HUDEP-2 (cell line): ENCODE measurements around the gene PDE4B.
"Not testable (repeated sequence)": the region's sequence is repeated elsewhere in the genome, so short reads cannot be mapped to it uniquely, and the experiment has no call there.

Experiments used
- DNase-seq, 76 experiments: peaks; one replicate each; lab custom pipeline; 2025; ENCODE audit not compliant: unreplicated experiment in 76 of 76; lab: John Stamatoyannopoulos, UW

The PDE4B gene

DNA sequence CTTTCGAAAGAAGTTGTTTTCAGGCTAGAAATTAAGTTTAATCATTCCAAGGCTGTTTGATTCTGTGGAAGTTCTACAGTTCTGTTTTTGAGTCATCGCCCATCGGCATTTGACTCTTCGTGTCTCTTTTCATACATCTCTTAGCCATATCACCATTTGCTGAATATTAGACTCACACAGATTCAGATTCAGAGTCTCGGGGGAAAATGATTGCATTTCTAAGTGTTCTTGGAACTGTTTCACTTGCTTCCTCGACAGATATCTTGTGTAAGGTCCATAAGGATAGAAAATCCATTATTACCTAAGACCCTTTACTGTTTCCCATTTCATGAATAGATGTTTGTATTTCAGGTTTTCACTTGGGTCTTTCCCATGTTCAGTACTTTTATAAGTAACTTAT is 504.3 kb downstream of the PDE4B start:
- no peak for DNase-seq

DNA sequence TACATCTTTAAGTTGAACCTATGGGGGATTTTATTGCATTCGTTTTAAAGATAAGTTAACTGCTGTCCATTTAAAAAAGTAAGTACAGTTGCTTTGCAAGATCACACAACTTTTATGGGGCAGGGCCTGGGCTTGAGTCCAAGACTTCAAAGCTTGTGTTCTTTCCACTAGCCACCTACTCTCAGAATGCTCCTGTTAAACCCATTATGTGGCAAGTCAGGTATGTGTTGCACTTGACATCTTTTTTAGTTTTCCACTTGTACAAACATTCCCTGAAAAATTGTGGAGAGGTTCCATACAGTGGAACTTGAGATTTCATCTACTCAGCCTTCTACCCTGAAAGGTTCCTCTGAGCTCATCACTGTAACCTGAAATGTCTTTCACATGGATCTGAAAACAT is 505.8 kb downstream of the PDE4B start:
- no peak for DNase-seq

DNA sequence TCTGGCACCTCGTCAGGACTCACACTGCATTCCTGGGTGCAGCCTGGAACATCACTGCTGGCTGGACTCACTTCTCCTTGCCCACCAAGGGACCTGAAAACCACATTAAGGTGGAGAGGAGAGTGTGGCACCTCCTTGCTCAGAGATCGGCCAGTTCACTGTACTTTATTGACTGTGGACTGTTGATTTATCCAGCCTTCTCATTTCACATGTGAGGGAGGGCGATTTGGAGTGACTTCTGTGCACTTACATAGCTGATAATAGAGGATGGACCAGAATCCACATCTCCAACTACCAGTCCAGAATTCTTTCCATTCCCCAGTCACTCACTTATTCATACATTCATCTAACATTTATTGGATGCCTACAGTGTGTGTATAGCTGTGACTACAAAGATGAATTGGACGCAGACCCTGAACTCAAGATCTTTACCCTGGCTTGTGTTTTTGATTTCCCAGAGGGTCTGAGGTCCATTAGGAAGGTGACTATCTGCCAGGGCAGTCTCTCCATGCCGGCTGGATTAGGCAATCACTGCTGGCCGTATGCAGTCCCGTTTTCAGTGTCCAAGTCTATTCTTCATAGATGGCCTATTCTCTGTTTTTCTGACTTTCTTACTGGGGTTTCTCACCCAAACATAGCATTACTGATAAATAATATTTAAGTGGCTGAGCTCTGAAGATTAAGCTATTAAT is 507.7 kb downstream of the PDE4B start:
- no peak for DNase-seq

DNA sequence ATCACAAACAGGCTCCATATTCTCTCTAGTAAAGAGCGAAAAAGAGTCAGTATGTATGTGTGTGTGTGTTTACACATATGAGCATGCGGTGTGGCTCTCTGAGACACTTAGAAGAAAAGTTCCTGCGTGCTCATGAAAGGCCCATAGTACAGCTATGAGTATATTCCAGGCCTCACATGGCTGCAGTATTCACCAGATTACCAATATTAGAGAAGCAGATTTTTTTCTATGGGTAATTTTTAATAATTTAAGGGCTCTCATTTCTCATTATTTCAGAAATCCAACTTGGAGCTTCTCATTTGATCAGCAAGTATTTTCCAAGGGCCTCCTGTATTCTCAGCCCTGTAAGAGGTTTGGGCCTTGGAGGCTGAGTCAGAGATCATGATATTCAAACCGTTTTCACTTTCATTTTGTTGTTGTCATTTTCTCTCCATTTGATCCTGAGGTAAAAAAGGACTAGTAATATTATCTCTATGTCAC is 508.3 kb downstream of the PDE4B start:
- DNase-seq: peak in 4 of 76 experiments; percentile 4 to 14 (median 4)

DNA sequence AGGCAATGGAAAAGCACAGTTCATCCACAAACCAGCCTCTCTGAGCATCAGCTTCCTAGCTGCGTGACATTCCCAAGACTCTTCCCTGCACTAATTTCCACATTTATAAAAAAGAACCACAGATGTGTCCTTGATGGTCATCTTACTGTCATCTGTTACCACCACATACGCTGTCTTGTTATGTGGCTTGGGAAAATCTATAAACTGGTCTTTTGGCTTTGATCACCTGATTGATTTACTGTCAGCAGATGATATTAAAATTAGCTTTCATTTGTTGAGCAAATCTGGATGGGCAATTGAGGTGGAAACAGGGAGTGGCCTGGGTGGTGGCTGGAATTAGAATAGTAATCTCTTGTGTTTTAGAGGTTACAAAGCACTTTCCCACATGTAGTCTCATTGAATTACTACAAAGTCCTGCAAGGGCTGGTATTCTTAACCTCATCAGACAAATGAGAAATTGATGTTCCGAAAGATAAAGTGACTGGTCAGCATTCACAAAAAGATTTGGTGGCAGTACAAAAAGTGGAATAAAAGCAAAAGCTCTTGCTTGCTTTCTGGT is 509.6 kb downstream of the PDE4B start:
- no peak for DNase-seq

DNA sequence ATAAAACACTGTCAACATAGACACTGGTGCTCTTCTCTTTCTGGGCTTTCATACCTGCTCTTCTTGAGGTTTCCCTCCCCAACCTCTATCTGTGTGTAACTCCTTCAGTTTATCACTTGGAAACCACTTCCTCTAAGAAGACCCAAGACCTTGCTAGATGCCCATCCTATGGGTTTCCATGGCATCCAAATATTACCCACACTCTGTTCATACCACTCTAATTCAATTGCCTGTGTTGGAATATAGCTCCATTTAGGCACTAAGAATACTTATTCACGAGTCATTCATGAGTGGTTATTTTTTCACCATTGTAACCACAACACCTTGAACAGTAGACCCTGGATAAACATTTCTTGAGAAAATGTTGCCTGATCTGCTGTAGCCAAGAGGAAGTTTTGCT is 510.1 kb downstream of the PDE4B start:
- no peak for DNase-seq

DNA sequence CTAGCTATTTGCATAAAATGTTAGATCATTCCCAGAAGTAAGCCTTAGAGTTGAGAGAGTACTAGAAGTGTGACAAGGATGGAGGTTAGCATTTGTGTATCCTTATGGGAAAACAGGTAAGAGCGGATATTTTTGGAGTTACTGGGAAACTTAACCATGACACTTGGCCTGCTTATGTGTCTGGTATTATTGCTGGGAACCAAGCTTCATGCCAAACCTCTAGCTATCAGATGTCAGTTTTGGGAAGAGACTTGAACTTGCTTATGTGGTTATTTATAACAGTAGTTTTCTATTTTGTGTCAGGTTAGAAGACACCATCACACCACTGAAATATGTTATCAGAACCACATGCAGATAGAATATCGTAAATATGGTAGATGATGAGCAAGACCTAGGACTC is 511.0 kb downstream of the PDE4B start:
- DNase-seq: no peak

DNA sequence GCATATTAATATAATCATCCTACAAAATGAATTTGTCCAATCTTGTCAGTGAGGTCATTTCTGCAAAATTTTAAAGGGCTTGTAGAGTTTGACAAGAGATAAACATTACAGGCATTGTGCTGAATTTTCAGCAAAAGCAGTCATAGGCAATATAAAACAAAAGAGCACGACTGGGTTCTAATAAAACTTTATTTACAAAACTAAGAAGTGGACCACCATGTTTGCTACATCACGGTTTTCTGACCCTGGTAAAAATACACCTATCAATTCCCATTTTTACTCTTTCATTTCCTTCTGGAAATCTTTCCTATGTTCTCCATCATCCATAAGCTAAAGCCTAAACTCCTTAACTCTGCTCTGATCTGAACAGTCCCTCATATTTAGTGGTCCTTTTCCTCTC is 511.4 kb downstream of the PDE4B start:
- no peak for DNase-seq

DNA sequence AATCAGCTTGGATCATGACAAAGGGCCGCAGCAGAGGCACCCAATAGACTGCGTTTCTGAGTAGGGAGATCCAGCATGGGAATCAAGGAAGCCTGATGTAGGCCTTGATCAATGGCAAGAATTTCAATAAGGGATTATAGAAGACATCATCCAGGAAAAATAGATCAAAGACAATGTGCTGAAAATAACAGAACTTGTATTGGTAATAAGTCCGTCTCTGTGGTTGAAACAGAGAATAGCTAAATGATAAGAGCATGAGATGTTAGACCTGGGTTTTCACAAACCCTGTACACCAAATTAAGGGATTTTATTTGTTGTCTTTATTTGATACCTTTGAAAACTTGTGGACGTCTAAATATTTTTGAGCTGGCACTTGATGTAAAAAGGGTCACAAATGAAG is 513.2 kb downstream of the PDE4B start:
- DNase-seq: no peak

DNA sequence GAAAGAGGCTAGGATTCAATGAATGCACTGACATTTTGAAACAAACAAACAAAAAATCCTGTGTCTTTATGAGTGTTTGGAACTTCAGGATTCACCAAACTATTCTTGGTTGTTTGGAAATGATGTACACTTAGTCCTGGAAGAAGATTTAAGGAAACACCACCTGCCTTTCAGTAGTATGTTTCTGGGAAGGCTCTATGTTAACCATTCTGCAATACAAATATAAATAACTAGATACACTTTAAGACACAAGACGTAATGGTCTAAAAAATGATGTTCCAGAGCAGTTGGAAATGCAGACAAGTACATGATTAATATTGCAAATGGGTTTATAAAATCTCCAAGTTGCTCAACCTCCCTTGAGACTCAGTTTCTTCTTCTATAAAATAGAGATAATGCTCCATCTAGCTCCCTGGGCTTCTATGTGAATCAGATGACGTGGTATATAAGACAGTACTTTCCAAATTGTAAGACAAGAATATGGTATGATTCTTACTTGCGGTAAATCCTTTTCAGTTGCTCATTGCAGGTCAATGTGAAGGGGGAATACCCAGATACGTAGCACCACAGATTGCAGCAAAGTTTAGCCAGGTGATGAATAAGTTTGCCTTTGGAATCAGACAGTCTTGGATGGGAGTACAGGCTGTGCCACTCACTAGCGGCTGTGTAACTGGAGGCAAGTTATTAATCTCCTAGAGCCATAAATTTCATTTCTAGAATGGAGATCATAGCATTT is 516.5 kb downstream of the PDE4B start:
- peak in 1 of 76 experiments; percentile 4 for DNase-seq

DNA sequence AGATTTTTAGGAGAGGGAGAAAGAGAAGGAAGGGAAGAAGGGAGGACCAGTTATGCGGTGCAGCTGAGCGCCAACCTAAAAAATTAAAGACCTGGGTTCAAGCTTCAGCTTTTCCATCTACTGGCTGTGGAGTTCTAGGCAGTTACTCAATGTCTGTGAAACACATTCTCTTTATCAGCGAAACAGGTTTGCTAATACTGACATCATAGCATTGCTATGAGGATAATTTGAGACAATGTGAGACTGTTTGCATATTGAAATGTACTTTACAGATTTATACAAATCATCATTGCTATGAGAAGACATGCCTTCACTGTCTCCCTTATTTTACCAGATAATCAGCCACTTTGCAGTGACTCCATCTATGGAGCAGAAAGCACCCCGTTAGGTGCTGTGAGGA is 518.4 kb downstream of the PDE4B start:
- DNase-seq: no peak

DNA sequence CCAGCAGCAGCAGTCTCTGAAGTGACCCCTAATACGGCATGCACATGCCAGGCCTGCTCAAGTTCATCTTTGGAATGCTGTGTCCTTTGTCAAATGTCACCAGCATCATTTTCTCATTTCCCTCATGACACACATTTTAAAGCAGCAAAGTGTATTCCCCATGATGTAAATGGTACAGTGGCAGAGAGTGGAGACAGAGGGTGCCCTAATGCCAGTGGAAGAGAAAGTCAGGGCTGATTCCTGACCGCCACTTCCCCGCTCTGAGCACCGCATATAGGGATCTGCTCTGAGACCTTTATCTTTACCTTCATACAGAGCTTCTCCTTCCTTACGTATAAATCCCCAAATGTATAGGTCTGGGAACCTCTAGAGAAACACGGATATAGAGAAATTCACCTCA is 518.9 kb downstream of the PDE4B start:
- no peak for DNase-seq

DNA sequence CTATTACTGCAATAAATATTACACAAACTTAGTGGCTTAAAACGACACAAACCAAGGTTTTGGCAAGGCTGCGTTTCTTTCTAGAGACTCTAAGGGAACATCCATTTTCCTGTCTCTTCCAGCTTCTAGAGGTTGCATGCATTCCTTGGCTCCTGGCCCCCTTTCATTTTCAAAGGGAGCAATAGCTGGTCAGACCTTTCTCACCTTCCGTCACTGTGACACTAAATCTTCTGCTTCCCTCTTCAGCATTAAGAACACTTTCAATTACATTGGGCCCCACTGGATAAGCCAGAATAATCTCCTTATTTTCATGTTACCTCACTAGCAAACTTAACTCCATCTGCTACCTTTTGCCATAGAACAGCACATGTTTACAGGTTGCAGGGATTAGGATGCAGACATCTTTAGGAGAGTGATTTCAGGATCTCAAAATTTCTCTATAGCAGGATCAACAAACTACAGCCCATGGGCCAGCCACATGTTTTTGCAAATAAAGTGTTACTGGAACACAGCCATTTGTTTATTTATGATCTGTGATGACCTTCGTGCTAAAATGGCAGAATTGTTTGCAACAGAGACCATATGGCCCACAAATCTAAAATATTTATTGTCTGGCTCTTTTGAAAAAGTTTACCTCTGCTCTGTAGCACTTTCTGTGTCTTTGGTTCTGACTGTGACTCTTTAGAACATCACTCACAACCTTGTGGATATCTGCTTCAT is 519.7 kb downstream of the PDE4B start:
- DNase-seq: no peak

DNA sequence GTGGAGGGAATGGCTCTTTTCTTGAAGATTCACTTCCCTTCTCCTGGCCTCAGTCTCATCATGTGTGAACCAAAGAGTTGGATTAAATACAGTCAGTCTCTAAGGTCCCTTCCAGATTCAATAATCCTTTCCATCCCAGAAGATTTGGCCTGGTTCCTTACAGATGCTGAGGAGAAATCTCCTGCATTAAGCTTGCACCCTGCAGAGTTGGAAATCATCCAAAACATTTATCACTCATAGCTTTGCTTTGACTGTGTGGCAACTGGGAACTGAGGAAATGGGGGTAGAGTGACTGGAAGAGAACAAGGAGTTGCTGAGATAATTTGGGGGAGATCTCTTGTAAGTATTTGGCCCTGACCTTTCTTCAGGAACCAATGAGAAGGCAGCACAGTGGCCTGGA is 520.7 kb downstream of the PDE4B start:
- DNase-seq: no peak

DNA sequence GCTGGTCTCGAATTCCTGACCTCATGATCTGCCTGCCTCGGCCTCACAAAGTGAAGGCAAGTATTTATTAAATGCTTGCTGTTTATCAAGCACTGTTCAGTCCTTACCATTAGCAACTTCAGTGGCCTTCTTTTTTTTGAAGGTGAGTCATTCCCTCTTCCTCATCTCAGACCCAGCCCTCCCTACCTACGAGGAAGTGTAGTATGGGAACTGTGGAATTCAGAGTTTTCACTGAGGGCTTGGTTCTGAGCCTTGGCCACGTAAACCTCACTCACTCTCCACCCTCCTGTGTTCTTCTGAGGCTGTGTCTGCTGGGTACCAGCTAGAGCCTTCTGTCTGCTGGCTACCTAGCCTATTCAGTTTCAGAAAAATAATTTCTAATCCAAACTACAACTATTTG is 523.0 kb downstream of the PDE4B start:
- no peak for DNase-seq

DNA sequence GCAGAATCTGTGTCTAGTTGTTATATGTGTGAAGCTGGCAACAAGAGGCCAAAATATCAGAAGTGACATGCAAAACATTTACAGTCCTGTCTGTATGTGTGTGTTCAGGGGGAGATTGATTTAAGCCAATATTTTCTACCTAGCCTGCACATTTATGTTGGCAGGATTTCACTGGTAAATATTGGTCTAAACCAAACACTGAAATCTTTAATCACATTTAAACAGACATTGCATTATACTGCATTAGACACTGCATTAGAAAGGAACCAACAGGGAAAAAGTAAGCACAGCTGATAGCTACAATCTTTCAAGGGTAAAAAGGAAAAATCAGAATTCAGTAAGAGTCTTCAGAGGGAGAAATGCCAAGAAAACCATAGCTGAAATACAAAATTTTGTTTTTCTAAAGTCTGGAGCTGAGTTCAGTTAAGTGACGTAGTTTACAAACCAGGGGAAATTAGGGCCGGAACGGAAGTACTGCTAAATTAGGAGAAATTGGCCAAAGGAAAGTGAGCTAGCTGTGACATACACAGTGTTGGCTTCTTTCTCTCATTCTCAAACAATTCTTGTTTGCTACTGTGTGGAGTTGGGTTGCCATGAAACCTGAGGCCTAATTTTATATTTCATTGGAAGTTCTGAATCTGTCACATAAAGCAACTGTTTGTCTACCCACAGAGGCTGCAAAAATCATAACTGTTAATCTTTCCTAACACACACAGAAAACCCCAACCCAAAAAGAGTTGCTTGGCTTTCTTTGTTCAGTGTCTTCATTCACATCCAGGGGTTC is 524.0 kb downstream of the PDE4B start:
- no peak for DNase-seq

DNA sequence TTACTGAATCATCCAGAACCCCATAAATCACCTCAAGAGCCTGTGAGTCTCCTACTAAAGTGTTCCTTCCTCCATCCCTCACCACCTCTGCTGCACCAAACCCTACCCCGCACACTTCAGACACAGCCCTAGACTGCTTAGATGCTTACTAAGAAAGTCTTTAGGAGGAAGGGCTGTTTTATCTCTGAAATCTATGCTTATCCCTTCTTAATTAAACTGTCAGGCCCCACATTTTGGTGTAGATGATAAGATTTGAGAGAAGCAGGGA is 524.5 kb downstream of the PDE4B start:
- DNase-seq: no peak

DNA sequence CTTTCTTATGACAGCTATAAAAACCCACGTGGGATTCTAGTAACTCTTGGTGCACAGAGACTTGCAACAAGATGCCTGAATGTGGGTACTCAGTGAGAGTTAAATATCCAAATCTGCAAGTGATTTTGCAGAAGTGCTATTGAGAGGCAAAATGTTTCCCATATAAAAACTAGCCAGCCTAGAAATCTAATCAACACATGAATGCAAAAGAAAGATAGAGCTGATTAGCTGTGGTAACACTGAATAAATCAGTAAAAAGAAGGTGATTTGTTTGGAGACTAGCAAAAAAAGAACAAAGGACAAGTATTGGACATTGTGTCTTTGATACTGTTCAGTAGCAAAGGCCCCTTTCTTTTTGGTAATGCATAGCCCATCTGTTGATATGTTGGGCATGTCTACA is 527.5 kb downstream of the PDE4B start:
- no peak for DNase-seq

DNA sequence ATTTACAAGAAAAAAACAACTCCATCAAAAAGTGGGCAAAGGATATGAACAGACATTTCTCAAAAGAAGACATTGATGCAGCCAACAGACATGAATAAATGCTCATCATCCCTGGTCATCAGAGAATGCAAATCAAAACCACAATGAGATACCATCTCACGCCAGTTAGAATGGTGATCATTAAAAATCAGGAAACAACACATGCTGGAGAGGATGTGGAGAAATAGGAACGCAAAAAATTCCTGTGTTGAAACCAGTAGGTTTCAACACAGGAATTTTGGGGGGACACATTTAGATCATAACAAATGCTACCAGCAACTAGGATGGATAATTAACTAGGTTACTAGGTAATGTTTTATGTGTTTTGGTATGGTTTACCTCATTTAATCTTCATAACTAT is 529.8 kb downstream of the PDE4B start:
- not testable (repeated sequence) for DNase-seq

DNA sequence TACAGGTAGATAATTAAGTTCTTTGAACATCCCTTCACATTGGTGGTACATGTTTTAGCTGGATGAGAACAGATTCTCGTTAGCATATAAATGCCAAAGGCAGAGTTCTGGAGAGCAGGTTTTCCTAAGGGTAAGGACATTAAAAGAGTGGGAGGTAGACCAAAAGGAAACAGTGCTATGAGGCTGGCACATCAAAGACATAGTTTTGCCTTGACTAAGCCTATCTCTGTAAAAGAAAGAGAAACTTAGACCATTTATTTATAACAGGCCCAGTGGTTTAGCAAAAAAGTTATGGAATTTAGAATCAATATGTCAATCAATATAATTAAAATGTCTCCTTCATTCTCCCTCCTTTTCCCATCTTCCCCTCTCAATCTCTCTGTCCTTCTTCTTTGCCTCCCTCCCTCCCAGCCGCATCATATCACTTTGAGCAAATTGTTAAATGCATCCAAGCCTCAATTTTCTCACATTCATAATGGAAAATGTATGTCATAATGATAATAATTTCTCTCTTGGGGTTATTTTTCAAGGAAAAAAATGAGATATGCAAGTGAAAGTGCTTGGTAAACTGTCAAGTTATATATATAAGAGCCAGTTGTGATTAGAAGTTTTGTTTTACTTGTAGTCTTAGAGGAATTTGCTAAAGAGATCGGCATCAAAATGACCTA is 531.4 kb downstream of the PDE4B start:
- no peak for DNase-seq
